ENCODE results near the gene MB21D2.

MB21D2 gene

GRCh38 chr3:192816351-192816750, 101.3 kb downstream of the MB21D2 start:
- peak; percentile 40 for DNase-seq (ENCODE audit: low read depth)

DNA sequence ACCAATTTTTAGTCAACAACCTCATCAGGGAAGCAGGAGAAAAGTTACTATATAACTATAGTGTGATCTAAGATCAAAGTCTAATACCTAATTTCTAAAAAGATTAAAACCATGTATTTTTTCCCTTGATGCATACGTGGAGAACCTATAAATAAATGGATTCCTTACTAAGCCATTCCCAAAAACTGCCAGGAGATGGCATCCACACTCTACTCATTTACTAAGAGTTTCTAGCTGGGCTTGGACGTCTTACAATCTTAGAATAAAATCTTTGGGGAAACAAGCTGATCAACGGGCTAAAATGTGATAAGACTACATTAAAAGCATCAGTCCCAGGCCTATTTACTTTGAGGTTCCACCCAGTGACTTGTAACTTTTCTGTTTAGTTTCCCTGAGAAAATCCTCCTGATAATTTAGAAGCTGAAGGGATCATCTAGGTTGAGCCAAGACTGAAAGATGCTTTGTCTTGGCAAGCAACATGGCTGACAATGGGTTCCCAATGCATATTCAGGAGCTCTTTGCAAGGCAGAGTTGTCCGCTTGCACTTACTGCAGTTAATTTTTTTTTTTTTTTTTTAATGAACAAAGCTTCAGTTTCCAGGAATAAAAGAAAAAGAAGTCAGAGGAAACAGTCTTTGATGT, 104.8 kb downstream of the MB21D2 start:
- TF ChIP-seq CTCF (IDR thresholded peaks at IDR 0.05; ENCODE audit: control insufficient read depth, insufficient read depth, low read depth, low read length, missing control alignments) = peak; percentile 69
- DNase-seq (ENCODE audit: low read depth) = peak; percentile 43
- H3K4me3 ChIP-seq (ENCODE audit: control insufficient read depth, low read depth, low read length) = no peak overlapping the region

More at GRCh38 chr3:192816351-192816750, 101.3 kb downstream of the MB21D2 start:
- peak; percentile 58 for TF ChIP-seq CTCF (IDR thresholded peaks at IDR 0.05; ENCODE audit: control insufficient read depth, insufficient read depth, low read depth, low read length, missing control alignments)
- H3K4me3 ChIP-seq (ENCODE audit: control insufficient read depth, low read depth, low read length) = no peak overlapping the region

DNA sequence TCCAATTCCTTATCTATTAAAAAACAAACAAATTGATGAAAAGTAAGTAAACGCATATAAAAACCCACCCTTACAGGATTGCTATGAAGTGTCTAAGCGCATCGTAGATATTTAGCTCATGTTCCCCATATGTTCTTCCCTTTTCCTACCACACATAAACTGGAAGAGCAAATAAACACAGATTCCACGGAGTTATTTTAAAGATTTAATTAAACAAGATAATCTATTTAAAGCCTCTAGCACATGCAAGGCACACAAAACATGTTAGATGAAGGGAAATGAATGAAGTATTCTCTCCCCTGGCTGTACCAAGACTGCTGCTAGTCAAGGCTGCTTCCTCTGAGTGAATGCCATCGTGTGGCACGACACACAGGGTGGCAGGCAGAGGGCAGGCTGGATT, 111.9 kb downstream of the MB21D2 start:
- no peak for DNase-seq (ENCODE audit: low read depth)
- H3K4me3 ChIP-seq (ENCODE audit: control insufficient read depth, low read depth, low read length) = no peak overlapping the region
- no peak for TF ChIP-seq CTCF (IDR thresholded peaks at IDR 0.05; ENCODE audit: control insufficient read depth, insufficient read depth, low read depth, low read length, missing control alignments)

- no peak for DNase-seq (ENCODE audit: low read depth)
- TF ChIP-seq CTCF (IDR thresholded peaks at IDR 0.05; ENCODE audit: control insufficient read depth, insufficient read depth, low read depth, low read length, missing control alignments) = no peak
- H3K4me3 ChIP-seq (ENCODE audit: control insufficient read depth, low read depth, low read length) = no peak overlapping the region
Observed at GRCh38 chr3:192804502-192804901, 113.2 kb downstream of the MB21D2 start.

DNA sequence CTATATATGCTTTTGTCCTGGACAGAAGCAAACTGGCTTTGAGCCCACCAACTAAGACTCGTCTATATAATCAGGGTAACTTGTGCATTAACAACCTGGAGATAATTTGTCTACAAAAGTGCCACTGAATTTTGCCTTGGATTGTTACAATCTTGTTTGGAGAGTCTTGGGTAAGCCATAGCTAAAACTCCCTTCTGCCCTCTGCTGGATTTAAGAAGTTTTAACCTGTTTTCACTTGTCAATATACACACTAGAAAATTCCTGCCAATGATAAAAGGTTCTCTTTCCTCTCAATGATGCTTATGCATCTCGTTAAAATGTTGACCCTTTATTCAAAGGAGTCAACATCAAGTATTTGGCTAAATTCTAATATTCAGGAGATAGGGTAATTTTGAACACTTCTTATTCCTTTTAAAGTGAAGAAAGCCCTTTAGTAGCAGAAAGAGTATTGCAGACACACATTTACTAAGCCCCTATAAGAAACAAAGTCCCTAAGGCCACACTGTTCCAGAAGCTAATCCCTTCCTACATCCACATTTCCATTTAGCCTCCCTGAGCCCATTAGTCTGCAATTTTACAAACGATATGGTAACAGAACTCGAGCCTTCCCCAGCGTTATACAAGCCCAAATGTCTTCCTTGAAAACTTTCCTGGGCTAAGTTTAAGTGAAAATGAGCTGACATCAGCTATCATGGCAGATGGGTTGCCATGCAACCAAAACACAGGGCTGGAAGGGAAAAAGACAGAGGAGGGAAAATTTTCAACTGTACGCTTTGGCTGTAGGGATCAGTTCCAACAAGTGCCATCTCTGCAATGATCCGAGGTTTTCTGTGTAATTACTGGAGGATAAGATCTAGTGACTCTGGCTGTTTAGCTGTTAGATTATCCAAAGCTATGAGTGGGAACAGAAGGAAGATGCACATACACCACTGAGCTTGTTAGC, 114.4 kb downstream of the MB21D2 start:
- peak; percentile 55 for TF ChIP-seq CTCF (IDR thresholded peaks at IDR 0.05; ENCODE audit: control insufficient read depth, insufficient read depth, low read depth, low read length, missing control alignments)
- H3K4me3 ChIP-seq (ENCODE audit: control insufficient read depth, low read depth, low read length) = no peak overlapping the region
- DNase-seq (ENCODE audit: low read depth) = peak; percentile 25

DNA sequence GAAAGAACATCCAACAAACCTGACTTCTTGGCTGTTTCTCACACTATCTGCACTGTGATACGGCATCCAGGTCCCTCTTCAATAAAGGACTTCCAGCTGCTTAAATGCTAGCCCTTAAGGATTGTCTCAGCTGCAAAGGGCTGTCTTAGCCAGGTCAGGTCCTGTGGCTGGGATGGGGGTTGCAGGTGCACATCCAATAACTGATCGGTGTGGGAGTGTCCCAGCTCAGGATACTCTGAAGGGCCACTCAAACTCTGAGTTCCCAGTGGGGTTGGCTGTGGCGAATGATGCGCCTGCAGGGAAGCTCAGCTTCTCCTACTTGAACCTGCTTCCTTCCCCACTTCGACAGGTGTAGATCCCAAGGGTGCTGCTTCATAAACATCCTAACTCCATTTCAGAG, 115.7 kb downstream of the MB21D2 start:
- no peak for TF ChIP-seq CTCF (IDR thresholded peaks at IDR 0.05; ENCODE audit: control insufficient read depth, insufficient read depth, low read depth, low read length, missing control alignments)
- DNase-seq (ENCODE audit: low read depth) = no peak
- H3K4me3 ChIP-seq (ENCODE audit: control insufficient read depth, low read depth, low read length) = no peak overlapping the region

All from AG09309 (cell line).